ENCODE results near the gene KIF26B.
"Not testable (repeated sequence)": the region's sequence is repeated elsewhere in the genome, so short reads cannot be mapped to it uniquely, and the experiment has no call there.

KIF26B gene

DNA sequence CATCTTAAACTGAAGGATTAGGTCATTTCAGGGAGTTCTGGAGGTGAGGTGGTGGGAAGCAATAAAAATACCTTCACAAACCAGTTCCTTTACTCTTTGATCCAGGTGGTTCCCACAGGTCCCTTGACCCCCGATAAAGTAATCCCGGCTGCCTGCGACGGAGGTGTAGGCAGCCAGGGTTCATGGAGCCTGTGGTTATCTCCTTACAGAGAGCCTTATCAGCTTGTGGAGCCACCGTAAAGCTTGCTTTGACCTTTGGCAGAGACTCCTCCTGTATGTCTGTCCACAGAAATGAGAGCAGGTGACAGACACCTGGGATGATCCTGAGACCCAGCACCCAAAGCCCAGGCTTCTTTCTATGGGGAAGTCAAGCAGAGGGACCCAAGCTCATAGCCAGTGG lies 243.4 kb downstream of the KIF26B start:
- H3K9ac ChIP-seq (ENCODE audit: low read length): no peak overlapping the region
- H3K9me3 ChIP-seq (ENCODE audit: insufficient read depth, low read length): no peaks in the 10 kb centered on the region
- H3K79me2 ChIP-seq (ENCODE audit: low read length): no peaks in the 10 kb centered on the region
- TF ChIP-seq CTCF (IDR thresholded peaks at IDR 0.05; ENCODE audit: low read depth, low read length): no peak
- no peak for TF ChIP-seq EZH2phosphoT487 (IDR thresholded peaks at IDR 0.05; ENCODE audit: low read depth)
- no peaks in the 10 kb centered on the region for H3K4me1 ChIP-seq (ENCODE audit: low read length)
- H3K4me2 ChIP-seq (ENCODE audit: low read length): no peak overlapping the region
- H3K27ac ChIP-seq (ENCODE audit: low read length): no peak overlapping the region
- no peak overlapping the region for H3K4me3 ChIP-seq (ENCODE audit: low read length)
- H3K36me3 ChIP-seq (replicated peaks; ENCODE audit: low read depth, low read length): no peaks in the 10 kb centered on the region
- H3K27me3 ChIP-seq (ENCODE audit: low read depth, low read length): peaks cover 38% of the 10 kb centered on the region
- no peaks in the 10 kb centered on the region for H4K20me1 ChIP-seq (ENCODE audit: insufficient read depth, low read length)
- no peak overlapping the region for H2AFZ ChIP-seq (ENCODE audit: low read depth, low read length)

GRCh38 chr1:245401881-245402587 lies 247.2 kb downstream of the KIF26B start:
- Histone ChIP-seq H3K4me1 (ENCODE audit: low read length) (no peaks in the 10 kb centered on the region), H3K4me2 (ENCODE audit: low read length) (no peak overlapping the region), H2AFZ (ENCODE audit: low read depth, low read length) (no peak overlapping the region)

DNA sequence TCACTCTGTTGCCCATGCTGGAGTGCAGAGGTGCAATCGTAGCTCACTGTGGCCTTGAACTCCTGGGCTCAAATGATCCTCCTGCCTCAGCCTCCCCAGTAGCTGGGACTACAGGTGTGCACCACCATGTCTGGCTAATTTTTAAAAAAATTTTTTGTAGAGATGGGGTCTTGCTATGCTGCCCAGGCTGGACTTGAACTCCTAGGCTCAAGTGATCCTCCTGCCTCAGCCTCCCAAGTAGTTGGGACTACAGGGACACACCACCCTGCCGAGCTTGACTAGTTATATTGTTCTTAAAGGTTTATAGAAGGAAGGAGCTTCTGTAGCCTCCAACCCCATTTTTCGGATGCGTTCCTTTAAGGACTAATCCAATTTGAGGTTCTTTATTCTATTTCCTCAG lies 248.2 kb downstream of the KIF26B start:
- H2AFZ ChIP-seq (ENCODE audit: low read depth, low read length); H3K9ac ChIP-seq (ENCODE audit: low read length); H3K36me3 ChIP-seq (replicated peaks; ENCODE audit: low read depth, low read length); H3K9me3 ChIP-seq (ENCODE audit: insufficient read depth, low read length); H3K79me2 ChIP-seq (ENCODE audit: low read length); H3K4me1 ChIP-seq (ENCODE audit: low read length); H3K4me2 ChIP-seq (ENCODE audit: low read length); H4K20me1 ChIP-seq (ENCODE audit: insufficient read depth, low read length); H3K4me3 ChIP-seq (ENCODE audit: low read length); H3K27ac ChIP-seq (ENCODE audit: low read length): not testable (repeated sequence)
- peaks cover 53% of the 10 kb centered on the region for H3K27me3 ChIP-seq (ENCODE audit: low read depth, low read length)

More at GRCh38 chr1:245401881-245402587, 247.2 kb downstream of the KIF26B start:
- TF ChIP-seq CTCF (IDR thresholded peaks at IDR 0.05; ENCODE audit: low read depth, low read length): no peak
- TF ChIP-seq EZH2phosphoT487 (IDR thresholded peaks at IDR 0.05; ENCODE audit: low read depth): no peak
- Histone ChIP-seq H3K27ac (ENCODE audit: low read length) (no peak overlapping the region), H3K79me2 (ENCODE audit: low read length) (no peaks in the 10 kb centered on the region), H3K4me3 (ENCODE audit: low read length) (no peak overlapping the region), H3K9me3 (ENCODE audit: insufficient read depth, low read length) (no peaks in the 10 kb centered on the region), H3K27me3 (ENCODE audit: low read depth, low read length) (peaks cover 60% of the 10 kb centered on the region), H3K9ac (ENCODE audit: low read length) (no peak overlapping the region), H3K36me3 (replicated peaks; ENCODE audit: low read depth, low read length) (no peaks in the 10 kb centered on the region), H4K20me1 (ENCODE audit: insufficient read depth, low read length) (no peaks in the 10 kb centered on the region)

GRCh38 chr1:245404527-245404926 lies 249.7 kb downstream of the KIF26B start:
- no peak overlapping the region for H3K27ac ChIP-seq (ENCODE audit: low read length)
- H3K9ac ChIP-seq (ENCODE audit: low read length): no peak overlapping the region
- no peaks in the 10 kb centered on the region for H3K9me3 ChIP-seq (ENCODE audit: insufficient read depth, low read length)
- H3K79me2 ChIP-seq (ENCODE audit: low read length): no peaks in the 10 kb centered on the region
- H3K27me3 ChIP-seq (ENCODE audit: low read depth, low read length): peaks cover 40% of the 10 kb centered on the region
- H2AFZ ChIP-seq (ENCODE audit: low read depth, low read length): no peak overlapping the region
- no peak overlapping the region for H3K4me3 ChIP-seq (ENCODE audit: low read length)
- no peak overlapping the region for H3K4me2 ChIP-seq (ENCODE audit: low read length)
- no peaks in the 10 kb centered on the region for H4K20me1 ChIP-seq (ENCODE audit: insufficient read depth, low read length)
- no peaks in the 10 kb centered on the region for H3K36me3 ChIP-seq (replicated peaks; ENCODE audit: low read depth, low read length)
- H3K4me1 ChIP-seq (ENCODE audit: low read length): no peaks in the 10 kb centered on the region
- TF ChIP-seq CTCF (IDR thresholded peaks at IDR 0.05; ENCODE audit: low read depth, low read length) (no peak), EZH2phosphoT487 (IDR thresholded peaks at IDR 0.05; ENCODE audit: low read depth) (no peak)

Data from OCI-LY3 (cell line).